Measurements from ENCODE around the gene COQ10A. TPM values are rescaled to one million over a fixed set of nuclear protein-coding genes. Genes with fewer than 3 reads are reported as not detected.

COQ10A gene
- total RNA-seq, 1 donor = 12.5 TPM

DNA sequence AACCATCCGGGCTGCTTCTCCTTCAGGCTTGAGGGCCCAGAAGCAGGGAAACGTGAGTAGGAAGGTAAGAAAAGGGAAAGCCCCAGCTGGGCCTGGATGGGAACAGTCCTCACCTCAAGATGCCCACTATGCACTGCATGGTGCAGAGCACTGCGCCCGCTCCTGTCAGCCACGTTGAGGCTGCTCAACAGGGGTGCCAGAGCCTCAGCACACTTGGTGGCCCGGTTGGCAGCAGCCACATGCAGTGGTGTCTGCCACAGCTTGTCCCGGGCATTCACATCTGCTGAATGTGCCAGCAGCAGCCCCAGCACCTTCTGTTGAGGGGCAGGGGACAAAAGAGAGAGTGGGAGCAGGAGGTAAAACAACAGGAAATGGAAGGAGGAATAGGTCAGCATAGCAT, 11.1 kb upstream of the COQ10A start:
- H3K4me3 ChIP-seq (ENCODE audit: low read depth, low read length) = no peak overlapping the region
- DNase-seq (ENCODE audit: low read depth) = no peak
- TF ChIP-seq, protein P1, sequence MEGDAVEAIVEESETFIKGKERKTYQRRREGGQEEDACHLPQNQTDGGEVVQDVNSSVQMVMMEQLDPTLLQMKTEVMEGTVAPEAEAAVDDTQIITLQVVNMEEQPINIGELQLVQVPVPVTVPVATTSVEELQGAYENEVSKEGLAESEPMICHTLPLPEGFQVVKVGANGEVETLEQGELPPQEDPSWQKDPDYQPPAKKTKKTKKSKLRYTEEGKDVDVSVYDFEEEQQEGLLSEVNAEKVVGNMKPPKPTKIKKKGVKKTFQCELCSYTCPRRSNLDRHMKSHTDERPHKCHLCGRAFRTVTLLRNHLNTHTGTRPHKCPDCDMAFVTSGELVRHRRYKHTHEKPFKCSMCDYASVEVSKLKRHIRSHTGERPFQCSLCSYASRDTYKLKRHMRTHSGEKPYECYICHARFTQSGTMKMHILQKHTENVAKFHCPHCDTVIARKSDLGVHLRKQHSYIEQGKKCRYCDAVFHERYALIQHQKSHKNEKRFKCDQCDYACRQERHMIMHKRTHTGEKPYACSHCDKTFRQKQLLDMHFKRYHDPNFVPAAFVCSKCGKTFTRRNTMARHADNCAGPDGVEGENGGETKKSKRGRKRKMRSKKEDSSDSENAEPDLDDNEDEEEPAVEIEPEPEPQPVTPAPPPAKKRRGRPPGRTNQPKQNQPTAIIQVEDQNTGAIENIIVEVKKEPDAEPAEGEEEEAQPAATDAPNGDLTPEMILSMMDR (IDR thresholded peaks at IDR 0.05; ENCODE audit: insufficient read depth, low read depth, low read length) = no peak

DNA sequence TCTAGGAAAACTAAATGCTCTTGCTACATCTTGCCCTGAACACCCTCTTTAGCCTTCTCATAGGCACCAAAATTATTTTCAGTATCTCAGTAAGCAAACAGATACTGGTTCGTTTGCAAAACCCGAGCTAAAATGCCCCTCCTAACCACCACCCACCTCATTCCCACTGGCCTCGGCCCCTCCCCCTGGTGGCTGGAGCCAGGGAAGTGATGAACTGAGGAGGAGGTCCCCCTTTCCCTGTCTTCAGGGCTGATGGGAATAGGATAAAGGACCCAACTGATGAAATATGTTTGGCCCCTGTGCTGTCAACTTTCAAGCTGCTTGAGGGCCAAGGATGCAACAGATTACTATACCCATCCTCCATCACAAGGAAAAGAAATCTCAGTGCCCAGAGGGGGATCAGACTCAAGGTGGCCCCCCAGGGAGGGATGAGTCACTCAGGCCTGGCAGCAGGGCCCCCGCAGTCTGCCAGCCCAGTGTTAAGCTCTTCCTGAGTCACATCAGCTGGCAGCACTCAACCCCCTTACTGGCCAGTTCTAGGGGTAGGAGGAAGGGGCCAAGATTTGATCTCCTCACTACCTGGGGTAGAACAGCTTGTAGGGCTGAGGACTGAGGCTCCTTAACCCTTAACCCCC, 10.3 kb upstream of the COQ10A start:
- no peak for DNase-seq (ENCODE audit: low read depth)
- TF ChIP-seq, protein P1 (IDR thresholded peaks at IDR 0.05; ENCODE audit: insufficient read depth, low read depth, low read length) = peak; percentile 22
- peak overlapping the region; percentile 9 for H3K4me3 ChIP-seq (ENCODE audit: low read depth, low read length)

DNA sequence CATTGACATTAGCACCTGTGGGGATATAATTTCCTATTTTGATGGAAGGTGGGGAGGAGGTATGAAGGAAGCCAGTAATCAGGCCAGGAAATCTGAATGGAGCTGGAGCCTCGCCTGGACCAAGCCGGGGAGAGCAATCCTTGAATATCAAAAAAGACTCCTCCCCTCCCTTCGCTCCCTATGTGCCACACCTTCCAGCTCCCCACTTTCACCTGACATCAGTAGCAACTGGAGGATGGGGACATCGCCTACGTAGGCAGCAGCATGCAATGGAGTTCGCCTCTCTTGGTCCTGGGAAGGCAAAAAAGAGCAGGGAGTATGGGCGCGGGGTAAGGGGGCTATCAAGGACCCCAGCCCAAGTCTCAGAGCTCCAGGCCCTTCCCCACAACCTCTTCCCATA, 9.7 kb upstream of the COQ10A start:
- no peak for DNase-seq (ENCODE audit: low read depth)
- H3K4me3 ChIP-seq (ENCODE audit: low read depth, low read length) = peak overlapping the region; percentile 72
- TF ChIP-seq, protein P1 (IDR thresholded peaks at IDR 0.05; ENCODE audit: insufficient read depth, low read depth, low read length) = no peak

DNA sequence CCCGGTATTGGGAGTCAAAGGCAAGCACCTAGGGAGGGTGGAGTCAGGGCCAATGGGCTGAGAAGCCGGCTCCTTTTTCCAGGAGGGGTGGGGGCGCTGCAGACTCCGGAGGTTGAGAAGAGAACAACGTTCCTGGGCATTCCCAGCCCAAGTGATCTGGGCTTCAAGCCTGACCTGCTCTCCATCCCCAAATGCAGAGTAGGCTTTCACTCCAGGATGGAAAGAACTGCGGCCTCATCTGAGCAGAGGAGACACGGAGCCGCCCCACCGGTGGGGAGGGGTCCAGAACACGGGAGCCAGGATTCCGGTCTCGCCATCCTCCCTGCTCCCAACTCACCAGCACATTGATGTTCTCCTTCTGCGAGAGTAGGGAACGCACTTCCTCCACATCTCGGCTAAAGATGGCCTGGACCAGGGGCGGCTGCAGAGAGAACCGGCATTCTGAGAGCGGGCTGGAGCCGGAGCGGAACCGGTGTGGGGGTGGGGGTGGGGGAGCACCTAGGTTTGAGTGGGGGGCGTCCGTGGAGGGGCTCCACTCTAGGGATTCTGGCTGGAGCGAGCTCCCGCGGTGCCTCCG, 9.2 kb upstream of the COQ10A start:
- peak overlapping the region; percentile 72 for H3K4me3 ChIP-seq (ENCODE audit: low read depth, low read length)
- peak; percentile 30 for DNase-seq (ENCODE audit: low read depth)
- TF ChIP-seq, protein P1 (IDR thresholded peaks at IDR 0.05; ENCODE audit: insufficient read depth, low read depth, low read length) = no peak

DNA sequence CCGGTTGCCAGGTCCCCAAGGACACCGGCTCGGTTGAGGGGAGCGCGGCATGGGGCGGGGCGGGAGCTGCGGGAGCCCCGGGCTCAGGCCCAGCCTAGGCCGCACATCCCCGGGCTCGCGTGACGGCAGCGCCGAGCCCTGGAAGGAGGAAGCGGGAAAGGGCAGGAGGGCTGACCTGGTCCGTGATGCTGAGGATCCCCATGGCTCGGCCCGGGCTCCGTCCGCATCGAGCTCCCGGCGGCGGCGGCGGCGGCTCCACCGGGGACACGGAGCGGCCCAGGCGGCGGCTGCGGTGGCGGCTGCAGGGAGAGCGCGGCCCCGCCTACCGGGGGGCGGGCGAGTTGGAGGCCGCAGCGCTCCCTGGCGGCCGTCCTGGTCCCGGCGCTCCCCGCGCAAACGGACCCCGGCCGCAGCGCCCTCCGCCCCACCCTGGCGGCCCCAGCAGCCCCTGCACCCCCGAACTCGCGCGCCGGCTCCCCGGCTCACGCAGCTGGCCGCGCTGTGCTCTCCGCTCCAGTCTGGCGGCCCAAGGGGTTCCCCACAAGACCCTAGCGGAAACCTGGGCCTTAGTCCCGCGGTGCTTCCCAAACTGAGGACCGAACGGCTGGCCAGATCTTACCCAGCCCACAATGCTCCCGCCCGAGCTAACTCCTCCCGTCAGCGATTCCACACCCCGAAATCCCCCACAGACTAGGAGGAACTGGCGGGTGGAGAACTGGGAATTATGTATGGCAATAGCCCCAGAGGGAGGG, 8.5 kb upstream of the COQ10A start, which contains the start of gene ANKRD52:
Gene ANKRD52 (minus strand): TSS at position 317 of the 752 bp plus-strand sequence. CDS start 115 bp downstream, at position 202.
- peak; percentile 65 for DNase-seq (ENCODE audit: low read depth)
- TF ChIP-seq, protein P1 (IDR thresholded peaks at IDR 0.05; ENCODE audit: insufficient read depth, low read depth, low read length) = peak; percentile 41
- H3K4me3 ChIP-seq (ENCODE audit: low read depth, low read length) = peak within 1 kb of the TSS; percentile 72

DNA sequence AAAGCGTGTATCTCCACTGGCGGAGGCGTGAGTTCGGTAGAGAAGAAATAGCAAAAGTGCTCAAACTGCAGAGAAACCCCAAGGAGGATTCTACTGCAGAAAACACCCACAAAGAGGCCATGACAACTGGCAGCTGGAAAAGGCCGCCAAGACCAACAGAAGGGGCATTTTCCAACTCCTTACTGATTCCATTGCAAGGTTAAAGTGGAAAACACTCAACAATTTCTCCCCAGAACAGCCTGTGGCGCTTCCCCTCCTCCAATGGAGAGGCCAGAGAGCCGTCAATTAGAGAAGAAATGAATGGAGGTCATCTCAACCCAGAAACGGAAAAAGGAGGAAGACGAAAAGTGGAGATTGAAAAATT, 7.9 kb upstream of the COQ10A start:
- no peak for DNase-seq (ENCODE audit: low read depth)
- H3K4me3 ChIP-seq (ENCODE audit: low read depth, low read length) = peak overlapping the region; percentile 72
- TF ChIP-seq, protein P1 (IDR thresholded peaks at IDR 0.05; ENCODE audit: insufficient read depth, low read depth, low read length) = no peak

Measured in fibroblast of villous mesenchyme (primary cell).